A549 (cell line): ENCODE data around the gene XG. TPM values are rescaled to one million over a fixed set of nuclear protein-coding genes. Genes with fewer than 3 reads are reported as not detected.

Experiments used
- ATAC-seq, 2 experiments: fragments of 200-7000 bp in 1 of 2; fragments of >200 bp in 1 of 2; cut with Nextera tagmentation in 1 of 2; cut with Tn5 transposase in 1 of 2; 3 replicates each; pipeline versions ENCODE4 v1.8.0 to v1.9.1; 2018 to 2020; ENCODE audit warnings: mild to moderate bottlenecking in 1 of 2, moderate library complexity in 1 of 2
- CTCF ChIA-PET: fragments of 300-600 bp; sonication (Branson Sonifier 250); formaldehyde crosslinking; extraction: SDS; loops from one replicate; lab custom pipeline; 2021; ENCODE audit warnings: antibody characterized with exemption, inconsistent platforms; lab: Yijun Ruan, JAX
- POLR2A ChIA-PET: fragments of 350-600 bp; formaldehyde crosslinking; extraction: SDS; loops from one replicate; lab custom pipeline; 2021; ENCODE audit warnings: antibody characterized with exemption, inconsistent platforms; lab: Yijun Ruan, JAX
- DNase-seq, 2 experiments: peaks; one replicate each; pipeline versions ENCODE4 v3.0.0 to v3.0.0-alpha.2; 2011 to 2016; ENCODE audit warnings: low read depth in 1 of 2, low spot score in 1 of 2
- FAIRE-seq: peaks from 2 replicates; lab custom pipeline; 2011; peaks lifted over from hg19 to GRCh38; lab: Jason Lieb, UNC
- H3K27ac ChIP-seq, 2 experiments: fragments of >200 bp; sonication (Bioruptor Twin); formaldehyde crosslinking; 3 replicates each; pipeline ENCODE4 v1.5.1; 2016 to 2017
- H3K4me1 ChIP-seq: fragments of >200 bp; sonication (Bioruptor Twin); formaldehyde crosslinking; 3 replicates; pipeline ENCODE4 v1.6.1; 2016
- H3K4me2 ChIP-seq: fragments of >200 bp; sonication (Bioruptor Twin); formaldehyde crosslinking; 3 replicates; pipeline ENCODE4 v1.6.1; 2016
- H3K4me3 ChIP-seq: fragments of >200 bp; sonication (Bioruptor Twin); formaldehyde crosslinking; 3 replicates; pipeline ENCODE4 v1.5.1; 2016
- H3K9me3 ChIP-seq: fragments of >200 bp; sonication (Bioruptor Twin); formaldehyde crosslinking; 3 replicates; pipeline ENCODE4 v1.6.1; 2016
- BHLHE40 ChIP-seq: IDR thresholded peaks from 2 replicates; pipeline ENCODE4 v1.6.1; 2012; ENCODE audit warnings: low read depth, low read length, inconsistent platforms
- CHD4 ChIP-seq: fragments of 200-600 bp; sonication (generic); IDR thresholded peaks from 2 replicates; pipeline ENCODE4 v1.6.1; 2016; ENCODE audit warnings: antibody characterized with exemption, mild to moderate bottlenecking, borderline replicate concordance
- EHMT2 ChIP-seq: fragments of 200-600 bp; sonication (generic); IDR thresholded peaks from 2 replicates; pipeline ENCODE4 v1.6.1; 2016; ENCODE audit warnings: antibody characterized with exemption, low read depth, mild to moderate bottlenecking, moderate library complexity
- FOSB ChIP-seq: fragments of 250-450 bp; sonication (Bioruptor Pico); IDR thresholded peaks from 2 replicates; pipeline ENCODE4 v1.5.0; 2020; ENCODE audit warnings: mild to moderate bottlenecking, moderate library complexity
- FOSL2 ChIP-seq, 2 experiments: fragments of 450-650 bp in 1 of 2; fragments of >200 bp in 1 of 2; sonication (Bioruptor Twin) in 1 of 2; formaldehyde crosslinking; IDR thresholded peaks; 2 replicates each; pipeline versions ENCODE4 v1.5.0 to v1.6.1; 2016 to 2020; ENCODE audit warnings: mild to moderate bottlenecking in 1 of 2, moderate library complexity in 1 of 2
- GATA3 ChIP-seq: IDR thresholded peaks from 2 replicates; pipeline ENCODE4 v1.6.1; 2012; ENCODE audit warnings: borderline replicate concordance
- HOXA7 ChIP-seq: fragments of 250-450 bp; sonication (Bioruptor Pico); IDR thresholded peaks from 2 replicates; pipeline ENCODE4 v1.5.0; 2020; ENCODE audit warnings: mild to moderate bottlenecking, moderate library complexity
- HOXB13 ChIP-seq: fragments of 250-450 bp; sonication (Bioruptor Pico); IDR thresholded peaks from 2 replicates; pipeline ENCODE4 v1.5.0; 2020; ENCODE audit warnings: low read depth, mild to moderate bottlenecking, moderate library complexity
- HOXB5 ChIP-seq: fragments of 250-450 bp; sonication (Bioruptor Pico); IDR thresholded peaks from 2 replicates; pipeline ENCODE4 v1.5.0; 2020; ENCODE audit warnings: mild to moderate bottlenecking, moderate library complexity
- JUN ChIP-seq, 2 experiments: fragments of >200 bp; sonication (Bioruptor Twin); formaldehyde crosslinking; IDR thresholded peaks; 2 replicates in 1 of 2; 3 replicates in 1 of 2; pipeline ENCODE4 v1.6.1; 2016 to 2017
- KDM1A ChIP-seq: fragments of 200-600 bp; sonication (generic); IDR thresholded peaks from 2 replicates; pipeline ENCODE4 v1.6.1; 2016; ENCODE audit warnings: low read depth, mild to moderate bottlenecking
- KDM5A ChIP-seq: fragments of 200-600 bp; sonication (generic); IDR thresholded peaks from 2 replicates; pipeline ENCODE4 v1.6.1; 2016; ENCODE audit warnings: antibody characterized with exemption, mild to moderate bottlenecking
- NPAS2 ChIP-seq: fragments of 250-450 bp; sonication (Bioruptor Pico); IDR thresholded peaks from 2 replicates; pipeline ENCODE4 v1.8.0; 2022; ENCODE audit warnings: mild to moderate bottlenecking, moderate library complexity, borderline replicate concordance
- PHF8 ChIP-seq: fragments of 200-600 bp; sonication (generic); IDR thresholded peaks from 2 replicates; pipeline ENCODE4 v1.6.1; 2016; ENCODE audit warnings: low read depth, mild to moderate bottlenecking, antibody characterized with exemption, moderate library complexity, borderline replicate concordance
- POLR2A ChIP-seq: IDR thresholded peaks from 2 replicates; pipeline ENCODE4 v1.6.1; 2012; ENCODE audit warnings: mild to moderate bottlenecking, low read length
- POLR2AphosphoS2 ChIP-seq: conservative IDR thresholded peaks from 2 replicates; pipeline ENCODE4 v1.6.1; 2012; ENCODE audit warnings: low read length, improper control_type of control experiment, inconsistent platforms
- RARB ChIP-seq: fragments of 250-450 bp; sonication (Bioruptor Pico); IDR thresholded peaks from 2 replicates; pipeline ENCODE4 v1.8.0; 2021; ENCODE audit warnings: mild to moderate bottlenecking, moderate library complexity
- RCOR1 ChIP-seq: fragments of 150-350 bp; IDR thresholded peaks from 2 replicates; pipeline ENCODE4 v1.6.1; 2014; ENCODE audit warnings: antibody characterized with exemption, low read length, low read depth
- RFX5 ChIP-seq: fragments of 450-650 bp; IDR thresholded peaks from 2 replicates; pipeline ENCODE4 v1.7.1; 2014; ENCODE audit warnings: antibody characterized with exemption, mild to moderate bottlenecking, moderate library complexity
- RNF2 ChIP-seq: fragments of 200-600 bp; sonication (generic); IDR thresholded peaks from 2 replicates; pipeline ENCODE4 v1.6.1; 2016; ENCODE audit warnings: low read depth, mild to moderate bottlenecking, antibody characterized with exemption, moderate library complexity, borderline replicate concordance
- SREBF2 ChIP-seq: fragments of 450-650 bp; IDR thresholded peaks from 2 replicates; pipeline ENCODE4 v1.6.1; 2014; ENCODE audit warnings: mild to moderate bottlenecking, moderate library complexity
- ZC3H11A ChIP-seq: fragments of 450-650 bp; IDR thresholded peaks from 2 replicates; pipeline ENCODE4 v1.6.1; 2014; ENCODE audit warnings: antibody characterized with exemption, mild to moderate bottlenecking
- ZNF302 ChIP-seq: fragments of 250-450 bp; sonication (Bioruptor Pico); IDR thresholded peaks from 2 replicates; pipeline ENCODE4 v1.9.0; 2021; ENCODE audit warnings: inconsistent platforms, mild to moderate bottlenecking, moderate library complexity
- ZSCAN20 ChIP-seq: fragments of 250-450 bp; sonication (Bioruptor Pico); IDR thresholded peaks from 2 replicates; pipeline ENCODE4 v1.8.0; 2022; ENCODE audit warnings: mild to moderate bottlenecking, moderate library complexity
- WGBS: methylation state at CpG from one replicate; pipeline ENCODE4 v1.1.6; 2017; ENCODE audit errors: missing lambda C conversion rate; 5-methylcytosine and 5-hydroxymethylcytosine counted together
- polyA plus RNA-seq, 4 experiments: library from polyadenylated mRNA; depleted of rRNA in 3 of 4; stranded (reverse); fragments of >200 nt; fragmentation: RNase III in 1 of 4; extraction: RNeasy Plus Mini Kit Qiagen cat#74134 plus additional on column Dnase treatment in 1 of 4; gene quantifications; 2 replicates in 3 of 4; 3 replicates in 1 of 4; pipeline ENCODE4 v1.2.3, GENCODE V29; 2011 to 2017
- TF ChIP-seq, protein P1 (sequence below): fragments of 450-650 bp; IDR thresholded peaks from 2 replicates; pipeline ENCODE4 v1.6.1; 2014; ENCODE audit warnings: antibody characterized with exemption
- TF ChIP-seq, protein P2 (sequence below): IDR thresholded peaks from 2 replicates; pipeline ENCODE4 v1.6.1; 2012; ENCODE audit warnings: low read depth, borderline replicate concordance
- TF ChIP-seq, protein P3 (sequence below): fragments of 200-600 bp; sonication (generic); IDR thresholded peaks from 2 replicates; pipeline ENCODE4 v1.6.1; 2016; ENCODE audit warnings: antibody characterized with exemption, mild to moderate bottlenecking, moderate library complexity
- TF ChIP-seq, protein P4 (sequence below): fragments of 150-350 bp; IDR thresholded peaks from 2 replicates; pipeline ENCODE4 v1.6.1; 2014; ENCODE audit warnings: low read depth, mild to moderate bottlenecking, low read length
- TF ChIP-seq, protein P5 (sequence below): fragments of 250-450 bp; sonication (Bioruptor Pico); IDR thresholded peaks from 2 replicates; pipeline ENCODE4 v1.5.0; 2021; ENCODE audit warnings: mild to moderate bottlenecking, moderate library complexity, borderline replicate concordance
- TF ChIP-seq, protein P6 (sequence below): fragments of 250-450 bp; sonication (Bioruptor Pico); IDR thresholded peaks from 2 replicates; pipeline ENCODE4 v1.5.0; 2020; ENCODE audit warnings: low read depth, mild to moderate bottlenecking, moderate library complexity

Gene XG
- polyA plus RNA-seq, 2 of the 4 experiments (the other 2 are of a cell fraction): 0.05 to 0.06 TPM

DNA sequence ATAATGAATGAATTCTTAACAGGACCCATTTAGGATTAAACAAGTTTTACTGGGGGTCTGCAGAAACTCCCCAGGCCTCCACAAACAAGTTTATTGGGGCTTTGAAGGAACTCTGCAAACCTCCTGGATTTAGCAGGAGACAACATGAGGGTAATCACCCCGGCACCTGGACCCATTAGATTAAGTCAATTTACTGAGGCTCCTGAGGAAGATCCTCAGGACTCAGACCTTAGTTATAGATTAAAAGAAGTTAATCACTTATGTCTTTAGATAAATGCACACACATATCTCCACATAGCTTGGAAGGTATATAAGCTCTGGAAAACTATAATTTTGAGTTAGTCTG, 29.4 kb downstream of the XG start:
- WGBS: 100% methylated on average over 1 of the region's 1 CpG
- FAIRE-seq (no peak), ATAC-seq (no peak), DNase-seq (no peak)
- H3K4me1 ChIP-seq: no peaks in the 10 kb centered on the region
- no peak overlapping the region for H3K27ac ChIP-seq
- H3K4me3 ChIP-seq: no peak overlapping the region
- no peak overlapping the region for H3K4me2 ChIP-seq
- no peaks in the 10 kb centered on the region for H3K9me3 ChIP-seq
- TF ChIP-seq HOXB13 (no peak), FOSL2 (IDR thresholded peaks at IDR 0.05) (no peak), FOSL2 (CRISPR knock-in tag; IDR thresholded peaks at IDR 0.05) (no peak), KDM5A (no peak), RARB (CRISPR knock-in tag) (no peak), ZNF302 (CRISPR knock-in tag) (no peak), NPAS2 (CRISPR knock-in tag) (no peak), POLR2AphosphoS2 (no peak), GATA3 (no peak), RCOR1 (no peak)
- TF ChIP-seq, protein P1, sequence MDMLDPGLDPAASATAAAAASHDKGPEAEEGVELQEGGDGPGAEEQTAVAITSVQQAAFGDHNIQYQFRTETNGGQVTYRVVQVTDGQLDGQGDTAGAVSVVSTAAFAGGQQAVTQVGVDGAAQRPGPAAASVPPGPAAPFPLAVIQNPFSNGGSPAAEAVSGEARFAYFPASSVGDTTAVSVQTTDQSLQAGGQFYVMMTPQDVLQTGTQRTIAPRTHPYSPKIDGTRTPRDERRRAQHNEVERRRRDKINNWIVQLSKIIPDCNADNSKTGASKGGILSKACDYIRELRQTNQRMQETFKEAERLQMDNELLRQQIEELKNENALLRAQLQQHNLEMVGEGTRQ: no peak
- TF ChIP-seq, protein P2, sequence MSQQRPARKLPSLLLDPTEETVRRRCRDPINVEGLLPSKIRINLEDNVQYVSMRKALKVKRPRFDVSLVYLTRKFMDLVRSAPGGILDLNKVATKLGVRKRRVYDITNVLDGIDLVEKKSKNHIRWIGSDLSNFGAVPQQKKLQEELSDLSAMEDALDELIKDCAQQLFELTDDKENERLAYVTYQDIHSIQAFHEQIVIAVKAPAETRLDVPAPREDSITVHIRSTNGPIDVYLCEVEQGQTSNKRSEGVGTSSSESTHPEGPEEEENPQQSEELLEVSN: no peak
- TF ChIP-seq, protein P3, sequence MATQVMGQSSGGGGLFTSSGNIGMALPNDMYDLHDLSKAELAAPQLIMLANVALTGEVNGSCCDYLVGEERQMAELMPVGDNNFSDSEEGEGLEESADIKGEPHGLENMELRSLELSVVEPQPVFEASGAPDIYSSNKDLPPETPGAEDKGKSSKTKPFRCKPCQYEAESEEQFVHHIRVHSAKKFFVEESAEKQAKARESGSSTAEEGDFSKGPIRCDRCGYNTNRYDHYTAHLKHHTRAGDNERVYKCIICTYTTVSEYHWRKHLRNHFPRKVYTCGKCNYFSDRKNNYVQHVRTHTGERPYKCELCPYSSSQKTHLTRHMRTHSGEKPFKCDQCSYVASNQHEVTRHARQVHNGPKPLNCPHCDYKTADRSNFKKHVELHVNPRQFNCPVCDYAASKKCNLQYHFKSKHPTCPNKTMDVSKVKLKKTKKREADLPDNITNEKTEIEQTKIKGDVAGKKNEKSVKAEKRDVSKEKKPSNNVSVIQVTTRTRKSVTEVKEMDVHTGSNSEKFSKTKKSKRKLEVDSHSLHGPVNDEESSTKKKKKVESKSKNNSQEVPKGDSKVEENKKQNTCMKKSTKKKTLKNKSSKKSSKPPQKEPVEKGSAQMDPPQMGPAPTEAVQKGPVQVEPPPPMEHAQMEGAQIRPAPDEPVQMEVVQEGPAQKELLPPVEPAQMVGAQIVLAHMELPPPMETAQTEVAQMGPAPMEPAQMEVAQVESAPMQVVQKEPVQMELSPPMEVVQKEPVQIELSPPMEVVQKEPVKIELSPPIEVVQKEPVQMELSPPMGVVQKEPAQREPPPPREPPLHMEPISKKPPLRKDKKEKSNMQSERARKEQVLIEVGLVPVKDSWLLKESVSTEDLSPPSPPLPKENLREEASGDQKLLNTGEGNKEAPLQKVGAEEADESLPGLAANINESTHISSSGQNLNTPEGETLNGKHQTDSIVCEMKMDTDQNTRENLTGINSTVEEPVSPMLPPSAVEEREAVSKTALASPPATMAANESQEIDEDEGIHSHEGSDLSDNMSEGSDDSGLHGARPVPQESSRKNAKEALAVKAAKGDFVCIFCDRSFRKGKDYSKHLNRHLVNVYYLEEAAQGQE: no peak
- TF ChIP-seq, protein P4, sequence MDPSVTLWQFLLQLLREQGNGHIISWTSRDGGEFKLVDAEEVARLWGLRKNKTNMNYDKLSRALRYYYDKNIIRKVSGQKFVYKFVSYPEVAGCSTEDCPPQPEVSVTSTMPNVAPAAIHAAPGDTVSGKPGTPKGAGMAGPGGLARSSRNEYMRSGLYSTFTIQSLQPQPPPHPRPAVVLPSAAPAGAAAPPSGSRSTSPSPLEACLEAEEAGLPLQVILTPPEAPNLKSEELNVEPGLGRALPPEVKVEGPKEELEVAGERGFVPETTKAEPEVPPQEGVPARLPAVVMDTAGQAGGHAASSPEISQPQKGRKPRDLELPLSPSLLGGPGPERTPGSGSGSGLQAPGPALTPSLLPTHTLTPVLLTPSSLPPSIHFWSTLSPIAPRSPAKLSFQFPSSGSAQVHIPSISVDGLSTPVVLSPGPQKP: no peak
- TF ChIP-seq, protein P5, sequence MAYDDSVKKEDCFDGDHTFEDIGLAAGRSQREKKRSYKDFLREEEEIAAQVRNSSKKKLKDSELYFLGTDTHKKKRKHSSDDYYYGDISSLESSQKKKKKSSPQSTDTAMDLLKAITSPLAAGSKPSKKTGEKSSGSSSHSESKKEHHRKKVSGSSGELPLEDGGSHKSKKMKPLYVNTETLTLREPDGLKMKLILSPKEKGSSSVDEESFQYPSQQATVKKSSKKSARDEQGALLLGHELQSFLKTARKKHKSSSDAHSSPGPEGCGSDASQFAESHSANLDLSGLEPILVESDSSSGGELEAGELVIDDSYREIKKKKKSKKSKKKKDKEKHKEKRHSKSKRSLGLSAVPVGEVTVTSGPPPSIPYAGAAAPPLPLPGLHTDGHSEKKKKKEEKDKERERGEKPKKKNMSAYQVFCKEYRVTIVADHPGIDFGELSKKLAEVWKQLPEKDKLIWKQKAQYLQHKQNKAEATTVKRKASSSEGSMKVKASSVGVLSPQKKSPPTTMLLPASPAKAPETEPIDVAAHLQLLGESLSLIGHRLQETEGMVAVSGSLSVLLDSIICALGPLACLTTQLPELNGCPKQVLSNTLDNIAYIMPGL: no peak
- TF ChIP-seq, all 56 proteins: peak for 0
- ChIA-PET POLR2A (no interaction called here), CTCF (no interaction called here)

DNA sequence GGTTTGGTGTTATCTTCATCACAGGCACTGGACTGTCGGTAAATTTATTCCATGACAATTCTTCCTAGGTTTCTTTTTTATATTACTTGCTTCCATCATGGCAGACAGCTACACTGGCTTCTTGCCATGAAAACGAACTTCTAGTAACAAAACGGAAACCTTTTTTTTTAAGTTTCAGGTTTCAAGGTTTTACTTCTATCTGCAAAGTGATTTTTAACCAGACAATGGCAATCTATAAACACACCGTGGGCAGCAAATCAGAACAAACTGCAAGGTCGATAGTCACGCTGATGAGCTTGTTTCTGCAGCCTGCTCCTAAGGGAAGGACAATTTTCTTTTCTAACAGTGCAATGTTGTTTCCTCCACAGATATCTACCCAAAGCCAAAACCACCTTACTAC, 29.9 kb downstream of the XG start:
- no peak overlapping the region for H3K27ac ChIP-seq
- no peaks in the 10 kb centered on the region for H3K4me1 ChIP-seq
- CTCF ChIA-PET: no interaction called here
- H3K9me3 ChIP-seq: no peaks in the 10 kb centered on the region
- H3K4me3 ChIP-seq: no peak overlapping the region
- FAIRE-seq: no peak
- POLR2A ChIA-PET: no interaction called here
- 68% methylated on average over 6 of the region's 6 CpGs for WGBS
- no peak overlapping the region for H3K4me2 ChIP-seq
- ATAC-seq: no peak
- DNase-seq: no peak
- TF ChIP-seq FOSB (no peak), BHLHE40 (no peak), CHD4 (no peak), HOXA7 (CRISPR knock-in tag) (no peak), HOXB5 (CRISPR knock-in tag) (no peak), PHF8 (no peak), ZSCAN20 (CRISPR knock-in tag) (no peak), SREBF2 (no peak), KDM1A (no peak), ZC3H11A (no peak), RNF2 (no peak), RARB (CRISPR knock-in tag) (no peak), POLR2A (no peak), RFX5 (no peak), EHMT2 (no peak), JUN (IDR thresholded peaks at IDR 0.05) (no peak)
- TF ChIP-seq, protein P6, sequence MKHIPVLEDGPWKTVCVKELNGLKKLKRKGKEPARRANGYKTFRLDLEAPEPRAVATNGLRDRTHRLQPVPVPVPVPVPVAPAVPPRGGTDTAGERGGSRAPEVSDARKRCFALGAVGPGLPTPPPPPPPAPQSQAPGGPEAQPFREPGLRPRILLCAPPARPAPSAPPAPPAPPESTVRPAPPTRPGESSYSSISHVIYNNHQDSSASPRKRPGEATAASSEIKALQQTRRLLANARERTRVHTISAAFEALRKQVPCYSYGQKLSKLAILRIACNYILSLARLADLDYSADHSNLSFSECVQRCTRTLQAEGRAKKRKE (CRISPR knock-in tag): no peak
